Stimulated activated CD4-positive, alpha-beta T cell treated with anti-CD3 and anti-CD28 coated beads, Interleukin-2, amount 100 ng/mL, for 24 hours (primary cell): ENCODE results near the gene RB1.
"Not testable (repeated sequence)": the region's sequence is repeated elsewhere in the genome, so short reads cannot be mapped to it uniquely, and the experiment has no call there.

Source experiments
- DNase-seq, 2 donors: peaks; one replicate each; pipeline ENCODE4 v3.0.0-alpha.2; 2020

RB1 gene

DNA sequence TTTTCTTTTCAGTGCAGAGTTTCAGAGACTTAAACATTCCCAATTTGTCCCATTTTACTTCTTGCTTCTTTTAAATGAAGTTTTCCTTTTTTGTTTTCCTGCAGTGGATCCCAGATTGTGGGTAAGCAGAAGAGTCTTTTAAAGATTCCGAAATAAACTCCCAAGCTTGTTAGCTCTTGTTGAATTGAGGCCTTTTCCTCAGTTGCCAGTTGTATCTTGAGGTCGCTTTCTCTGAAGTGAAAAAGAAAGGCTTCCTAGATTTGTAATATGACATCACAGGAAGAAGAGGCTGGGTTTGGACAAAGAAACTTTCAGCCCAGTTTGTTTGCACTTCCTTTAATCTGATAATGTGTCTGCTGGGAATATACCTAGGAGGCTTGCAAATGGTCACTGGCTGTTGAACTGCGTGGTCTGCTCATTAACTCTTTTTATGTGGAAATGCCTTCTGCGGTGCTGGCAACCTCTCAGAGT lies 109.4 kb downstream of the RB1 start, which contains the start of gene LPAR6:
Gene LPAR6, minus strand, starts transcription at position 233 of the 471 bp plus-strand sequence. CDS start 690 bp downstream, outside the sequence.
- DNase-seq, result no peak

DNA sequence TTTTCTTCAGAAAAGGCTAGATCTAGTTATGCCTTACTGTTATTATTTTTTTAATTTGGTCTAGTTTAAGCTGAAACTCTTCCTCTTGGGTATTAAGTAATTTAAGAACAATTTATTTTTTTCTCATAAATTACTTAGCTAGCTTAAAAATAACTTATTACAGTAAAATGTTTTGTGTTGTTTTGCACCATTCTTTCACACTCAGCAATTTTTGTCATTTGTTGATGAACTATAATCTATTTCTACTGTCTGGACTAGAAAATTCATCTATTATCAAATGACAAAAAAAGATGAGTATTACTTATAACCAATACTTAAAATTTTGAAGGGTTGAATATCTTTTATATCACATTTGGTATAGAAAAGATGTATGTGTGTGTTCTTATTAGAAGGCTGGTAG lies 111.0 kb downstream of the RB1 start:
- no peak for DNase-seq

DNA sequence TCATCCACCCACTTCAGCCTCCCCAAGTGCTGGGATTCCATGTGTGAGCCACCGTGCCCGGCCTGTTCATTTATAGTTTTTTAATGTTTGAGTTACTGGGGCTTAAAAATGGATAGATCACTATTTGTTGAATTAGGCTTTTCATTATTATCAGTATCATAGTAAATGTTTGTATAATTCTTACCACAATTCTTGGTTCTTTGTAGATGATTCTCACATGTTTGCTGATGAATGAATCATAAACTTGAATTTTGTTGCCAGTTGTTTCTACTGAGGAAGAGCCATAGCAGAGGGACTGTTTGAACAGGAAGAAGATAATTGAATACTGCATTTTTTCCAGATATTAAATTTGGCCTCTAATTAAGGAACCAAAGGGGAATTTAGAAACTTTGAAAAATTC lies 112.0 kb downstream of the RB1 start:
- no peak for DNase-seq

- DNase-seq, result not testable (repeated sequence)
Measured at GRCh38 chr13:48422003-48422402, 118.5 kb downstream of the RB1 start.

GRCh38 chr13:48424212-48424611 lies 120.7 kb downstream of the RB1 start:
- no peak for DNase-seq

GRCh38 chr13:48426052-48426451 lies 122.5 kb downstream of the RB1 start:
- no peak for DNase-seq

GRCh38 chr13:48426755-48427298 lies 123.3 kb downstream of the RB1 start:
- DNase-seq, result not testable (repeated sequence)

GRCh38 chr13:48429036-48429435 lies 125.5 kb downstream of the RB1 start:
- no peak for DNase-seq

GRCh38 chr13:48429886-48430285 lies 126.3 kb downstream of the RB1 start:
- DNase-seq, result no peak

GRCh38 chr13:48431431-48431830 lies 127.9 kb downstream of the RB1 start:
- DNase-seq, result no peak

DNA sequence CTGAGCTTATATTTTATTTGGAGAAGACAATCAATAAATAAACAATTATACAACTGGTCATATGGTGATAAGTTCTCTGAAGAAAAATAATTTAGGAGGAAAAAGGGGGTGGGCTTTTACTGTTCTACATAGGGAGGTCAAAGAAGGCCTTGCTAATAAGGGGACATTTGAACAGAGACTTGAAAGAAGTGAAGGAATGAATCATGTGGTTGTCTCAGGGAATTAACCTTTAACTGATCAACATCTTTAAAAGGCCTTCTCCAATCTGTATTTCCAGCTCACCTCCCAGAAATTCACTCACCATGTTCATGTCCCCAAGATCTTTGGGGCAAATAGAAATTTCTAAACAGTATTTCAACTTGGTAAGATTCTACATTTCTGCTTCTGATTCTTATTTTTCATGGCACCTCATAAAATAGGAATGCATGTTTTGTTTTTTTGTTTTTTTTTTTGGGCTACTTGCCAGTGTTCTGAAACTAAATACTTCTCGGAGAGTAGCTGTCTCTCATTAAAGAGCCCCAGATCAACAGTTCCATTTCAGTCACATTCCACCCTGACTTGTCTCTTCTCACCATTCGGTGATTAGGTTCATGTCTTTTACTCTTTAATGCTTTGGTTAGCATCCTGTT lies 128.6 kb downstream of the RB1 start:
- DNase-seq, result no peak

GRCh38 chr13:48434200-48434599 lies 130.6 kb downstream of the RB1 start:
- DNase-seq, result no peak

GRCh38 chr13:48436661-48437288 lies 133.2 kb downstream of the RB1 start:
- DNase-seq, result no peak

GRCh38 chr13:48437371-48437770 lies 133.8 kb downstream of the RB1 start:
- no peak for DNase-seq

DNA sequence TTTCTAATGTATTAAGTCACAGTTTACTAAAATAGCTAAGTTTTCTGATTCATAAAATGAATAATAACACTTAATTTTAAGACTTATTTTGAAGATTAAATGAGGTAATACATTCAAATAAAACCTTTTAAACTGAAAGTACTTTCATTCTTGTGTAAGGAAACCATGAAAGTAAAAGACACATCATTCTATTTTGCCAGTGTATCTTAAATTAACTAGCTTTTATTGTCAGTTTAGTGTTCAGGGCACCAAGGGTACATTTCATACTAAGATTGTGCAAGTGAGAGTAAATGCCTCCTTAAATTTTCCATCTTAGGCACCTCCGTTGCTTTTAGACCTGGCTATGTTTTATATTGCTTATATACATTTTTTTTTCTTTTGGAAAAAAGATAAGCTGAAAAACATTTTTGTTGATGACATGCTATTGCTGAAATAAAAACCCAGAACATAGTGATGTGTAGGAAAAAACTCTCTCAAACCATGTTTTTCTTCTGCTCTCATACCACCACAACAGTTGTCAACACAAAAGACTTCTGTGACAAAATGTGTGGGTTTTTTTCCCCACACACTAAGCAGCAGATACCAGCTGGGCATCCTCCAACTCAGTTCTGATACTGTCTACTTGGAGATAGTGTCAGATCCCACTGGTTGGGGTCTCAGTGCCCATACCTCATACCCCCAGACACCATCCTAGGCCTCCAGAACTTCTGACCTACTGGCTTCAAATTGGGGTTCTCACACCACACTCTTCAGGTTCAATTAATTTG lies 140.1 kb downstream of the RB1 start:
- DNase-seq, result no peak

DNA sequence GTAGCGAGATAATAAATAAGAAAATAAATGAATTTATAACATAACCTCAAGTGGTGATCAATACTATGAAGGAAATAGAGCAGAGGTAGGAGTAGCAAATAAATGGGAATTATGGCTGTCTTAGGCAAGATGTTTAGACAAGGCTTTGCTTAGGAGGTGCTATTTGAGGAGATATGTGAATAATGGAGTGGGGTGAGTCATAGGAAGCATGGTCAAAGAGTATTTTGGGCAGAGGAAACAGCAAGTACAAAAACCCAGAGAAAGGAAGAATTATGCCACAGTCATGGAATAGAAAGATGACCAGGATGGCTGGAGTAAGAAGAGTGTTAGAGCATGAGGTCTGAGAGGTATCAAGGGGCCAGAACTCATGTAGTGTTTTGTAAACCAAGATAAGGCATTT lies 142.9 kb downstream of the RB1 start:
- no peak for DNase-seq

- DNase-seq, result no peak
Measured at GRCh38 chr13:48448285-48448958, 144.9 kb downstream of the RB1 start.

DNA sequence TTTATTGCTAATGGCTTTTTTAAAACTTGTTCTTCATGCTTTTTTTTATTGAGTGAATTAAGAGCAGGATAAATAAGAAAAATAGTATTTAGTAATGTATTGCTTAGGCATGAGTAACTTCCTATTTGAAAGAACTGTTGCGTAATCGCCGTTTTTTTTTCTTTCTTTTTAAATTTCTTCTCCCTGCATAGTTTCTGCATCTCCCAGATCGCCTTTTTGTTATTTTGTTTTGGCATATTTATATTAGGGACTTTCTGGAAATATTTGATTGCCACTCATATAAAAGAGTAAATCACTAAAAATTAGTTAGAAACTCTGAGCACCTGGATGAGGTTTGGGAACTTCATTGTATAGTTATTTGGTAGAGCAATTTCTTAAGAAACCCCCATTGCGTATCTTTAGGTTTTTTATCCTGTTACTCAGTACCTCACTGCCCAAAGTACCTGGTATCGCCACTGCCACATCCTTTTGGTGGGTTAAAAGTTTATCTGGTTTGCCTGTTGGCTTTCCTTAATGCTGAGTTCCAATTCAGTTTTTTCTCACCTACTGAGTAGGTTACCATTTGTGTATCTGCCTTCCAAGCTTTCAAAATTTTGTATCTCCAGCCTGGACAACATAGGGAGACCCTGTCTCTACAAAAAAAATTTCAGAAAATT lies 145.5 kb downstream of the RB1 start:
- DNase-seq, result no peak

DNA sequence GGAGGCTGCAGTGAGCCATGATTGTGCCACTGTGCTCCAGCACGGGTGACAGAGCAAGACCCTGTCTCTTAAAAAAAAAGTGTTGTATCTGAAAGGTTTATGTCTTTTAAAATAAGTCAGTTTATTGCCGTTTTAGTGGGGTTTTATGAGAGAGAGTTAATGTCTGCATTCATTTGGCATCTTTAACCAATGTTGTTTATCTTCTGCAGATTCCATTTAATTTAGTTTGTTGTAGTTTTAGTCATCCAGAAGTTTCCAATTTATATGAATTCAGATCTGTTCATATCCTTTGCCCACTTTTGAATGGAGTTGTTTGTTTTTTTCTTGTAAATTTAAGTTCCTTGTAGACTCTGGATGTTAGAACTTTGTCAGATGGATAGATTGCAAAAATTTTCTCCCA lies 146.1 kb downstream of the RB1 start:
- DNase-seq, result no peak

- DNase-seq, result not testable (repeated sequence)
Measured at GRCh38 chr13:48451196-48451595, 147.6 kb downstream of the RB1 start.

DNA sequence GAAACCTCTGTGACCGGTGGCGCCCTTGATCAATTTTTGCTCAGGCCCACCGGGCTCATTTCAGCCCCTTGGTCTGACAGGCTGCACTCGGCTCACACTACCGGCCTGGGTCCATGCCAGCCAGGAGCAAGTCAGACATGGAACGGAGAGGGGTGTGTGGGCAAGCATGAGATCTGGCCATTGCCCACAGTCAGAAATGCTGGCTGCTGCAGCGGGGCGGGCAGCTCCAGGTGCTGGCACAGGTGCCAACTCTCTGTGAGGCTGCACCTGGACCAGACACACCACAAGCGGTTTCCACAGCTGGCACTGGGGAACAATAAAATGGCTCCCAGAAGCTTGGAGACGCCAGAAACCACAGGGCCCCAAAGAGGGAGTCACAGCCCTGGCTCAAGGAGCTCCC lies 153.0 kb downstream of the RB1 start:
- no peak for DNase-seq

DNA sequence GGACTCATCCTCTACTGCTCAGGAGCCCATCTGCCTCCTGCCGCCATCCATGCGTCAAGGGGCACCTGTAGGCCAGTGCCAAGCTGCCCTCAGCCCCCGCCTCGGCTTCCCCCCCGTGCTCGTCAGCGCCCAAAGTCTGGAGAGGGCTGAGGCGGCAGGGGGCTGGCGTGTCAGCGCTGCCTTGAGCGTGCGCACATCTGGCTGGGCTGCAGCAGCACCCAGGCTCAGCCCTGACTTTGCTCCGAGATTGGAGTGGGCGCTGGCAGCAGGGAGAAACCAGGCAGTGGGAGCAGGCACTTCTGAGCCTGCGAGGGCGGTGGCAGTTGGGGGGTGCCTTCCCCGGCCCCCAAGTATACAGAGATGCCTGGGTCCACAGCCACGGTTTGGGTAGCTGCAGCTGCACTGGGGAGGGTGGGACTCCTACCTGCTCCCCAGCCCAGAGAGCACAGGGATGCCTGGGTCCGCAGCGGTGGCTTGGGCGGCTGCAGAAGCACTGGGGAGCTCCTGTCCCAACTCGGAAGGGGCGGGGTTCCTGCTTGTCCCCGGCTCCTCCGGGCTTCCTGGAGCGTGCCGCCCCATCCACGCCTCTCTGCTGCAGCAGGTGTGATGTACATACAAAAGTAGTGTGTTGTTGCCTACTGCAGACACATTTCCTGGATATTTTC lies 154.2 kb downstream of the RB1 start:
- no peak for DNase-seq
